ENCODE measurements around the gene LANCL1. TPM values are rescaled to one million over a fixed set of nuclear protein-coding genes. Genes with fewer than 3 reads are reported as not detected.
A peak's percentile ranks its signal among the peaks of the same experiment; 100 is the strongest.

The LANCL1 gene
- total and polyA plus RNA-seq, 2 experiments from 2014 or later: 47.1 to 54.5 TPM

DNA sequence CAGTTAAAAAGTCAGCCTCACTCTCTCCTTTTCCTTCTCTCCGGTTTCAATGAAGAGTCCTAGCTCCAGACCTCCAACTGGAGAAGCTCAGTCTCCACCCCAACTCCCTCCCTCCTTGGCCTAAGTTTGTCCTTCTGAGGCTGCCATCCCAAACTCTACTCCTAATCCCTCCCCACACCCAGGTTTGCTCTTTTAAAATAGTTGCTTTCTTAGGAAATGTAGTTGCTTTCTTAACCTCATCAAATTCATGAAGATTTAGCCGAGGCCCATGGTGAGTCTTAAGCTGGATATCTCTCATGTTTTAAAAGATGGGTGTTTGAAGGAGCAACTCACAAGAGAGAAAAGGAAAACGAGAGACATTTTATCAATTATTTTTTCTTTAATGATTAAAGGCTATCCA is 937 bp upstream of the LANCL1 start:
- Histone ChIP-seq H3K9me3 (ENCODE audit: low read depth) (no peaks in the 10 kb centered on the region), H3K27ac (peak overlapping the region; percentile 31), H3K27me3 (no peaks in the 10 kb centered on the region), H3K36me3 (no peaks in the 10 kb centered on the region), H3K4me3 (peak overlapping the region; percentile 76), H3K4me1 (ENCODE audit: low read depth) (peaks cover 3% of the 10 kb centered on the region)
- DNase-seq (ENCODE audit: low read depth in 1 of 2, low spot score in 1 of 2): peak; percentile 45 to 58
- TF ChIP-seq, protein P1, sequence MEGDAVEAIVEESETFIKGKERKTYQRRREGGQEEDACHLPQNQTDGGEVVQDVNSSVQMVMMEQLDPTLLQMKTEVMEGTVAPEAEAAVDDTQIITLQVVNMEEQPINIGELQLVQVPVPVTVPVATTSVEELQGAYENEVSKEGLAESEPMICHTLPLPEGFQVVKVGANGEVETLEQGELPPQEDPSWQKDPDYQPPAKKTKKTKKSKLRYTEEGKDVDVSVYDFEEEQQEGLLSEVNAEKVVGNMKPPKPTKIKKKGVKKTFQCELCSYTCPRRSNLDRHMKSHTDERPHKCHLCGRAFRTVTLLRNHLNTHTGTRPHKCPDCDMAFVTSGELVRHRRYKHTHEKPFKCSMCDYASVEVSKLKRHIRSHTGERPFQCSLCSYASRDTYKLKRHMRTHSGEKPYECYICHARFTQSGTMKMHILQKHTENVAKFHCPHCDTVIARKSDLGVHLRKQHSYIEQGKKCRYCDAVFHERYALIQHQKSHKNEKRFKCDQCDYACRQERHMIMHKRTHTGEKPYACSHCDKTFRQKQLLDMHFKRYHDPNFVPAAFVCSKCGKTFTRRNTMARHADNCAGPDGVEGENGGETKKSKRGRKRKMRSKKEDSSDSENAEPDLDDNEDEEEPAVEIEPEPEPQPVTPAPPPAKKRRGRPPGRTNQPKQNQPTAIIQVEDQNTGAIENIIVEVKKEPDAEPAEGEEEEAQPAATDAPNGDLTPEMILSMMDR (IDR thresholded peaks at IDR 0.05; ENCODE audit: low read depth, low read length): no peak

DNA sequence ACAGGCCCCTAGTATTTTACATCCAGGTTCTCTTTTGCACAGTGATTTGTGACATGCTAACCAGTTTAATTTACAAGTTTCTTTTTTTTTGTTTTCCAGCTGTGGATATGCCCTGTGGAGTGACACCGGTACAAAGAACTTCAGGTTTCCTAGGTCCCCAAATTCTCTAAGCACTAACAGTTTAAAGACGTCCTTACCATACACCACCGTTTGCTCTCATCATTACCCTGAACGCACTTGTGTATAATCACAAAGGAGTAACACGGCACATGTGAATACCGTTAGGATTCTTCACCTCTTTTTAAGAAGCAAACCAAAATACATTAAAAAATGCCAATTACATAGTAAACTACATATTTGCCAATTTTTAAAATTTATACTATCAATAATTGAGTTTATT is 853 bp downstream of the LANCL1 start:
- Histone ChIP-seq H3K36me3 (peaks cover 12% of the 10 kb centered on the region), H3K27ac (no peak overlapping the region)
- TF ChIP-seq, protein P1 (IDR thresholded peaks at IDR 0.05; ENCODE audit: low read depth, low read length): no peak

DNA sequence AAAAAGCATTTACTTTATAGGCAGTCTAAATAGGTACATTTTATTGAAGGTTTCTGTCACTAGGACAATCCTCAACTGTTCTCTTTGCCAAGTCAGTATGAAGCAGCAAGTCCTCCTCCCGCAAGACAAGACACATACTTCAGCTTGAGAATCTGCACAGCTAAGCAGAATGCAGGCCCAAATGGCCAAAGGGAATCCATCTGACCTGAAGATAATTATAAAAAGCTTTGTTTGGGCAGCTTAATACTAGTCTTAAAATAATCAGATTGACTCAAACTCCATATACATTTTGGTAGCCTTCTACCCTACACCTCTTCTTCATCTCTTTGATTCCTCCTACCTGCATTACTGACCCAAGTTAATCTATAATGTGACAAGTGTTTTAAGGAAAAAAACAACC is 1.8 kb downstream of the LANCL1 start:
- Histone ChIP-seq H3K27me3 (no peaks in the 10 kb centered on the region), H3K4me3 (no peak overlapping the region)
- DNase-seq (ENCODE audit: low read depth in 1 of 2, low spot score in 1 of 2): no peak

More for the DNA sequence above, 853 bp downstream of the LANCL1 start:
- Histone ChIP-seq H3K4me3 (peak overlapping the region; percentile 76), H3K4me1 (ENCODE audit: low read depth) (peaks cover 3% of the 10 kb centered on the region), H3K9me3 (ENCODE audit: low read depth) (no peaks in the 10 kb centered on the region), H3K27me3 (no peaks in the 10 kb centered on the region)
- DNase-seq (ENCODE audit: low read depth in 1 of 2, low spot score in 1 of 2): no peak

DNA sequence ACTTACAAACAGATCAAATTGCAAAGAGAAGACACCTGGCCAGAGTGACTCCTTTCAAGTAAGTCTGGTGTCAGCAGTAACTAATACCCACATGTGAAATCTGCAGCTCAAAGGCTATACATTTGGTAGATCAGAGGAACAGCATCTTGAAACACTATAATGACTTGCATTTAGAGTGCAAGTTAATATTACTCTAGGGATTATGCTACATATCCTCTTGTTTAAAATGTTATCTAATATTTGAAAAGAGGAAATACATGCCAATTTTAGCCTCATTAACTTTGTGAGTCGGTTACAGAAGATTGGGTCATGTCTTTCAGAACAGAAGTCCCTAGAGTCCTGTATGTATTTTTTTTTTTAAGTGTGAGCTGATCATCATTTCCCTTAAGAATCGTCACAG is 15.2 kb downstream of the LANCL1 start:
- H3K27me3 ChIP-seq: no peaks in the 10 kb centered on the region
- peaks cover 40% of the 10 kb centered on the region for H3K36me3 ChIP-seq
- TF ChIP-seq, protein P1 (IDR thresholded peaks at IDR 0.05; ENCODE audit: low read depth, low read length): no peak
- no peak overlapping the region for H3K27ac ChIP-seq
- no peak overlapping the region for H3K4me3 ChIP-seq
- no peaks in the 10 kb centered on the region for H3K4me1 ChIP-seq (ENCODE audit: low read depth)
- no peaks in the 10 kb centered on the region for H3K9me3 ChIP-seq (ENCODE audit: low read depth)
- DNase-seq (ENCODE audit: low read depth in 1 of 2, low spot score in 1 of 2): no peak

More for the DNA sequence above, 1.8 kb downstream of the LANCL1 start:
- Histone ChIP-seq H3K9me3 (ENCODE audit: low read depth) (no peaks in the 10 kb centered on the region), H3K36me3 (peaks cover 21% of the 10 kb centered on the region), H3K4me1 (ENCODE audit: low read depth) (peaks cover 3% of the 10 kb centered on the region), H3K27ac (no peak overlapping the region)
- TF ChIP-seq, protein P1 (IDR thresholded peaks at IDR 0.05; ENCODE audit: low read depth, low read length): no peak

DNA sequence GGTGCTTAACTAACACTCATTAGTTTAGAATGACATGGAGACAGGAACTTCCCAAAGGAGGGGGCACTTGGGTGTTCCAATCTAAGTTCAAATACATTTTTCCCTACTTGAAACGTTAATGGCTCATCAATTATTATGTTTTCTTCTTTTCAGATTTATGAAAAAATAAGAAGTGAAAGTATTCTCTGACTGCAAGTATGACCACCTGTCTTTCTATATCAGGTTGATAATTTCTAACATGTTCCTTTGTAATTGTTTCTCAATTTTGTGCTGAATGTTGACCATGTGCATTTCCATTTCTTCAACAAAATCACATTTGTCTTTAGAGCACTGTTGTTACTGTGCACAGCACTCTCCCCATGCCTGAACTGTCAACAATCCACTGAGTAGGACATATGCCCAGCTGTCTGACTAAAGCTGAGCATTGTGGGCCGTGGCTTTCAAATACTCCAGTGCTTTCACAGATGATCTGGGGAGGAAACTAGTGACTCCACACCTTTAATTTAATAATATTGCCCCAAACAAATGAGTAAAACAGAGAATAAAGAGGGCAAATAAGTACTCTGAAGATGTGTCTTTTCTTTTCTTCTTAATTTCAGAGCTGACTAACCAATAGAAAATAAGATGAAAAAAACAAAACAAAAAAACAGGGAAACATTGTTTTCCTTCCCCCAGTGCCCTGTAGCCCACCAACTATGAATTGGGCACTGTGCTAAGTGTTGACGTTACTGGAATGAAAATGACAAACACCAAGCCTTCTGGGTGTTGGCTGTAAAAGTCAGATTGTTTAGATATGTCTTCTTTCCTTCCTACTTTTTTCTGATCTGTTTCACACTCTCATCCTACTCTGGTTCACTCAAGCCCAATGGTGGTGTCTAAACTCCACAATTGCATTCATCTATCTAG is 16.0 kb downstream of the LANCL1 start:
- H3K4me1 ChIP-seq (ENCODE audit: low read depth): no peaks in the 10 kb centered on the region
- no peak overlapping the region for H3K27ac ChIP-seq
- no peak for DNase-seq (ENCODE audit: low read depth in 1 of 2, low spot score in 1 of 2)
- H3K27me3 ChIP-seq: no peaks in the 10 kb centered on the region
- TF ChIP-seq, protein P1 (IDR thresholded peaks at IDR 0.05; ENCODE audit: low read depth, low read length): no peak
- peaks cover 39% of the 10 kb centered on the region for H3K36me3 ChIP-seq
- no peak overlapping the region for H3K4me3 ChIP-seq
- H3K9me3 ChIP-seq (ENCODE audit: low read depth): no peaks in the 10 kb centered on the region
